ENCODE results near the gene WIPF3.

WIPF3 gene

DNA sequence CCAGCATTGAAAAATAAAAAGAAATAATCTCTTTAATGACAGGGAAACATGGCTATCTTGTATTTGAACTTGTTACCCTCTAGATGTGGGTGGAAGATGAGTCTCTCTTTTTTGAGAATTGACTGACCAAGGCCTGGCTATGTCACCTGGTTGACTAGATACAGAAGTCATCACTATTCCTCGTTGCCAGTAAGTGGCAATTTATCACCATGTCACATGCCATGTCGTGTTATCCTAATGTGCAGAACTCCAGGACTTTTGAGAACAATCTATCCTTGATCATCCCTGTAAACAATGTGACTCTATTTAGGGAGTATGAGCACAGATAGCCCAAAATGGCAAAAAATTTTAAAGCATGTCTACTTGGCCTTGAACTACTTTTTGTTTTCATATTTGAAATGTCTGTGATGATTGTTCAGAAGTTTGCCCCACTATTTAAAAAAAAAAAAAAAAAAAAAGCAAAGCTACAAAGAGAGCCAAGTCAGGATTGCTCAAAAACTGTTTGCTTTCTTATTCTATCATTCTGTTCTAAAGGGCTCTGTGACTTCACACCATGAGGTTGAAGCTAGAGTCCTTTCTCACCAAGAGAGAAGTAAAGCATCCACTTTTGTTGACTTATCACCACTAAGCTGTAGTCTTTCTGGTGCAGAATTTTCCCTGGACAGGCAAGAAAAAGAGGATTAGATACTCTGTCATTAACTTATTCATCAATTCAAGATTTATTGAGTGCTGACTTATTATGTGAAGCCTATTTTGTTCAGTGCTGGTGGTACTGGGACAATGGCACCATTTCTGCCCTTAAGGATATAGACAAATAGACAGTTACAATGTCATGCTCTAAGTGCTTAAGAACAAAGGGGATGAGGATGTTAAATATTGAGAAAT lies 10.4 kb upstream of the WIPF3 start:
- no peaks in the 10 kb centered on the region for H3K9me3 ChIP-seq
- H3K27me3 ChIP-seq: peaks cover 5% of the 10 kb centered on the region; the same call in 1 of the 2 replicates
- TF ChIP-seq, protein P1, sequence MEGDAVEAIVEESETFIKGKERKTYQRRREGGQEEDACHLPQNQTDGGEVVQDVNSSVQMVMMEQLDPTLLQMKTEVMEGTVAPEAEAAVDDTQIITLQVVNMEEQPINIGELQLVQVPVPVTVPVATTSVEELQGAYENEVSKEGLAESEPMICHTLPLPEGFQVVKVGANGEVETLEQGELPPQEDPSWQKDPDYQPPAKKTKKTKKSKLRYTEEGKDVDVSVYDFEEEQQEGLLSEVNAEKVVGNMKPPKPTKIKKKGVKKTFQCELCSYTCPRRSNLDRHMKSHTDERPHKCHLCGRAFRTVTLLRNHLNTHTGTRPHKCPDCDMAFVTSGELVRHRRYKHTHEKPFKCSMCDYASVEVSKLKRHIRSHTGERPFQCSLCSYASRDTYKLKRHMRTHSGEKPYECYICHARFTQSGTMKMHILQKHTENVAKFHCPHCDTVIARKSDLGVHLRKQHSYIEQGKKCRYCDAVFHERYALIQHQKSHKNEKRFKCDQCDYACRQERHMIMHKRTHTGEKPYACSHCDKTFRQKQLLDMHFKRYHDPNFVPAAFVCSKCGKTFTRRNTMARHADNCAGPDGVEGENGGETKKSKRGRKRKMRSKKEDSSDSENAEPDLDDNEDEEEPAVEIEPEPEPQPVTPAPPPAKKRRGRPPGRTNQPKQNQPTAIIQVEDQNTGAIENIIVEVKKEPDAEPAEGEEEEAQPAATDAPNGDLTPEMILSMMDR (IDR thresholded peaks at IDR 0.05; ENCODE audit: low read depth, low read length): no peak
- no peak overlapping the region for H3K4me3 ChIP-seq (ENCODE audit: low read depth, low read length)
- no peaks in the 10 kb centered on the region for H3K4me1 ChIP-seq
- DNase-seq: no peak
- no peaks in the 10 kb centered on the region for H3K36me3 ChIP-seq

DNA sequence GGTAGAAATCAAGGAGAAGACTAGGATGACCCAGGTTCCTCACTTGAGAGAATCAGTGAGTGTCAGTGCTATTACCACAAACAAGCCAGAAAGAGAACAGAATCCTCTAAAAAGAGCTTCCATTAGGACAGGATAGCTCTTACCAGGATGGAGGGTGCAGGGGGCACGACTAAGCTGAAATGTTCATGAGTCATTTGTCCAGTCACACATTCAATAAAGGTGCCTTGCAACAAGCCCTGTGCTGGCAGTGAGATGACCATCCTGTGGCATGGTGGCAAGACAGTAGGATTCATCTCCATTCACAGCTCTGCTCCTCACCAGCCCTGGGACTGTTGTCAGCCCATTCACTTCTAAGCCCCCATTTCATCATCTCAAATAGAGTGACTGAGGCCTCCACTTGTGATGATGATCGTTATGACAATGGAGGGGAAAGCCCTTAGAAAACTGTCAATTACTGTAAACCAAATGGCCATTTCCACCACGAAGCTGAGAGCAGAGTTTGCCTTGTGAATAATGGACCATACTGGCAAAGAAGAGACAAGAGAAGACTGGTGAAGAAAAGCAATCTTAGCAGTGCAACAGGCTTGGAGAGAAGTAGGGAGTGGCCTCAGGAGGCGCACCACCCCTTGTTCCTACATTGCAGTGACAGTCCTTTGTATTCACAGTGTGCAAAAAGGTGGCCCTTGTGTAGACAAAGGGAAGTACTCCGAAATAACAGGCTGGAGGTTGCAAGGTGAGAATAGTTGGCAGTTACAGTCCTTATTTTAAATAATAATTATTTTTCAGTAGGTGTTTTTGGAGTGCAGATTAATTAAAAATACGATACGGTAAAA lies 9.0 kb upstream of the WIPF3 start:
- Histone ChIP-seq H3K4me1 (no peaks in the 10 kb centered on the region), H3K4me3 (ENCODE audit: low read depth, low read length) (no peak overlapping the region), H3K36me3 (no peaks in the 10 kb centered on the region), H3K9me3 (no peaks in the 10 kb centered on the region), H3K27me3 (peaks cover 5% of the 10 kb centered on the region; the same call in 1 of the 2 replicates)
- no peak for DNase-seq
- TF ChIP-seq, protein P1 (IDR thresholded peaks at IDR 0.05; ENCODE audit: low read depth, low read length): no peak

DNA sequence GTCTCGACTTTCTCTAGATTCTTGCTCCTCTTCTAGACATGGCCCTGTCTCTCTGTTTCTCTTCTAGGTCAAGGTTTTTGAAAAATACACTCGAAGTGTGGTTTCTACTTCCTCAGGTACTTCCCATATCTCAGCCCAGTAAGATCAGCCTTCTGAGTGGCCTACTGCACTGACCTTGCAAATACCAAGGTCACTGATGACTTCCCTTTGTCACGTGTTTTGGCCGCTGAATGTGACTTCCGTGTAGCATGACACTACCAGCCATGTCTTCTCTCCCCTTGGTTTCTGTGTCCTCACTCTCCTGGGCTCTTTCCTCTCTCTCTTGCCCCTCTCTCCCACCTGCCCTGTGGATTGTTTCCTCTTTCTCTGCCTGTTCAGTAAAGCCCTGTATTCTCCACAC lies 7.9 kb upstream of the WIPF3 start:
- TF ChIP-seq, protein P1 (IDR thresholded peaks at IDR 0.05; ENCODE audit: low read depth, low read length): no peak
- Histone ChIP-seq H3K36me3 (no peaks in the 10 kb centered on the region), H3K4me1 (no peaks in the 10 kb centered on the region), H3K4me3 (ENCODE audit: low read depth, low read length) (no peak overlapping the region), H3K9me3 (no peaks in the 10 kb centered on the region), H3K27me3 (peaks cover 10% of the 10 kb centered on the region)
- no peak for DNase-seq

DNA sequence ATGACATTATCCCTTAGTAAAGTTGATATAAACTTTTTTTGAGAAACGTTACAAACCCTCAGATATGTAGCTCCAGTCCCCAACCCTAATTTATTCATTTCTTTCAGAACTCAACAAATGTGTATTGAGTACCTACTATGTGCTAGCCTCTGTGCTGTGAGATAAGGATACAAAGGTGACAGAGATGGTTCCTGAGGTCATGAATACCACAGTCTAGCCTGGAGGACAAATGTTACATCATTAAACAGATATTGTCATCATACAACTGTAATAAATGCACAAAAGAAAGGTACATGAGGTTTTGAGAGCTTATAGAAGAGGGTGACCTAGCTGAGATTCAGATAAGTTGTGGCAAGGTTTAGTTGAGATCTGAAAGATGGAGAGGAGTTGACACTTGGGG lies 4.4 kb upstream of the WIPF3 start:
- no peak for DNase-seq
- TF ChIP-seq, protein P1 (IDR thresholded peaks at IDR 0.05; ENCODE audit: low read depth, low read length): no peak
- H3K4me3 ChIP-seq (ENCODE audit: low read depth, low read length): no peak overlapping the region
- H3K4me1 ChIP-seq: no peaks in the 10 kb centered on the region
- peaks cover 43% of the 10 kb centered on the region for H3K27me3 ChIP-seq
- H3K9me3 ChIP-seq: no peaks in the 10 kb centered on the region
- no peaks in the 10 kb centered on the region for H3K36me3 ChIP-seq

DNA sequence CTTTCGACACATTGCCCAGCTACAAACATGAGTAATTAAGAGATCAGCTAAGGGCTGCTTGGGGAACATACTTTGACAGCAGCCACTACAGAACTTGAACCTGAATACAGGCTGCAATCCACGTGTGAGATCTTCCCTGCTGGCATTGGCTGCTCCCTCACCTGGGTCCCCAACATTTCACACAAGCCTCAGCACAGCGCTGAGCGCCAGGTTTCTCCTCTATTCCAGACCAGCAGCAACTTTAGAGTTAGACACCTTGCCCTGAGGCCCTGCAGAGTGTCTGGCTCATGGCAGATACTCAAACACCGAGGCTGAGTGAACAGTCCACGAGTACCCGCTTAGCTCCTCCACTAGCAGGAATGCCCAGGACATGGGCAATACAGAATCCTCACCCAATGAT lies 1.3 kb upstream of the WIPF3 start:
- Histone ChIP-seq H3K36me3 (no peaks in the 10 kb centered on the region), H3K4me3 (ENCODE audit: low read depth, low read length) (no peak overlapping the region), H3K9me3 (no peaks in the 10 kb centered on the region), H3K27me3 (peaks cover 69% of the 10 kb centered on the region), H3K4me1 (no peaks in the 10 kb centered on the region)
- TF ChIP-seq, protein P1 (IDR thresholded peaks at IDR 0.05; ENCODE audit: low read depth, low read length): no peak
- no peak for DNase-seq

DNA sequence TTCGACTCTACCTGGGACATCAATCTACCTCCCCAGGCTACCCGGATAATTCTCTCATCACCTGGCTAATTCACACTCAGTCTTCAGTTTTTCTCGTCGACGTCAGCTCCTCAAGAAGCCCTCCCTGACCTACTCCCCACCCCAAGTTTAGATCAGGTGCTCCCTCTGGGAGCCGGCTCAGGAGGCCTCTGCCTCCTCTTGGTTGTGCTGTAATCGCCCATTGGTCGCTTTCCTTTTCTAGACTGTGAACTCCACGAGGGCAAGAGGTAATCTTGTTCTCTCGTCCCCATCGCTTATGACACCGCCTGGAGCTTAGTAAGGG lies 461 bp upstream of the WIPF3 start:
- TF ChIP-seq, protein P1 (IDR thresholded peaks at IDR 0.05; ENCODE audit: low read depth, low read length): no peak
- Histone ChIP-seq H3K27me3 (peaks cover 75% of the 10 kb centered on the region), H3K4me1 (no peaks in the 10 kb centered on the region), H3K36me3 (no peaks in the 10 kb centered on the region), H3K4me3 (ENCODE audit: low read depth, low read length) (no peak overlapping the region), H3K9me3 (no peaks in the 10 kb centered on the region)
- DNase-seq: no peak

All from BE2C (cell line).